SK-N-SH (cell line): Measurements from ENCODE around the gene PDHX.

Experiments used
- CTCF ChIP-seq: fragments of 200-600 bp; sonication (generic); IDR thresholded peaks from 2 replicates; pipeline ENCODE4 v1.6.1; 2017; ENCODE audit warnings: antibody characterized with exemption, mild to moderate bottlenecking, moderate library complexity
- ELF1 ChIP-seq: IDR thresholded peaks from 2 replicates; pipeline ENCODE4 v1.4.0; 2012
- FOSL2 ChIP-seq: IDR thresholded peaks from 2 replicates; pipeline ENCODE4 v1.4.0; 2012; ENCODE audit warnings: low read depth, mild to moderate bottlenecking, moderate library complexity, borderline replicate concordance
- JUND ChIP-seq: IDR thresholded peaks from 2 replicates; pipeline ENCODE4 v1.4.0; 2012
- POLR2AphosphoS5 ChIP-seq: IDR thresholded peaks from 2 replicates; pipeline ENCODE4 v1.6.1; 2012; ENCODE audit warnings: low read depth, low read length
- RAD21 ChIP-seq: IDR thresholded peaks from 2 replicates; pipeline ENCODE4 v1.6.1; 2012; ENCODE audit warnings: mild to moderate bottlenecking, low read length
- RFX5 ChIP-seq: IDR thresholded peaks from 2 replicates; pipeline ENCODE4 v1.6.1; 2012; ENCODE audit warnings: mild to moderate bottlenecking, improper control_type of control experiment, low read length
- SMC3 ChIP-seq: IDR thresholded peaks from 2 replicates; pipeline ENCODE4 v1.6.1; 2012; ENCODE audit warnings: low read depth, low read length, improper control_type of control experiment
- TCF12 ChIP-seq: IDR thresholded peaks from 2 replicates; pipeline ENCODE4 v1.4.0; 2012
- TEAD4 ChIP-seq: IDR thresholded peaks from 2 replicates; pipeline ENCODE4 v1.4.0; 2012; ENCODE audit warnings: mild to moderate bottlenecking, borderline replicate concordance; ENCODE audit not compliant: insufficient read depth
- TF ChIP-seq, protein P1 (sequence below): fragments of 150-350 bp; IDR thresholded peaks from 2 replicates; pipeline ENCODE4 v1.6.1; 2017; ENCODE audit warnings: antibody characterized with exemption, low read length, low read depth, borderline replicate concordance

DNA sequence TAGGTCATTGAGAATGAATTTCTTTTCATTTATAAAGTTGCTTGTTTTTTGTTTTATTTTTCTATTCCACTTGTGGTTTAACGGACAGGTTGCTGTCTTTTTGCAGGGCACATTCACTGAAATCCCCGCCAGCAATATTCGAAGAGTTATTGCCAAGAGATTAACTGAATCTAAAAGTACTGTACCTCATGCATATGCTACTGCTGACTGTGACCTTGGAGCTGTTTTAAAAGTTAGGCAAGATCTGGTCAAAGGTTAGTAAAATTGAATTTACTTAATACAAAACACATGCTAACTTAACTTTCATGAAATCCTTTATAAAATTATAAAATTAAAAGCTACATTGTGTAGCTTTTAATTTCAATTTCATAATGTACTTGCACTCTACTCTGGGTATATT lies 53.6 kb downstream of the PDHX start:
- TF ChIP-seq ELF1 (no peak), RFX5 (no peak), POLR2AphosphoS5 (no peak), CTCF (no peak), TCF12 (no peak), RAD21 (no peak), SMC3 (no peak), FOSL2 (no peak), JUND (no peak), TEAD4 (no peak)
- TF ChIP-seq, protein P1, sequence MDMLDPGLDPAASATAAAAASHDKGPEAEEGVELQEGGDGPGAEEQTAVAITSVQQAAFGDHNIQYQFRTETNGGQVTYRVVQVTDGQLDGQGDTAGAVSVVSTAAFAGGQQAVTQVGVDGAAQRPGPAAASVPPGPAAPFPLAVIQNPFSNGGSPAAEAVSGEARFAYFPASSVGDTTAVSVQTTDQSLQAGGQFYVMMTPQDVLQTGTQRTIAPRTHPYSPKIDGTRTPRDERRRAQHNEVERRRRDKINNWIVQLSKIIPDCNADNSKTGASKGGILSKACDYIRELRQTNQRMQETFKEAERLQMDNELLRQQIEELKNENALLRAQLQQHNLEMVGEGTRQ: no peak
